Left cardiac atrium (tissue), 4 donors: ENCODE results near the gene ZNF816. TPM values are rescaled to one million over a fixed set of nuclear protein-coding genes. Genes with fewer than 3 reads are reported as not detected.
"Not testable (repeated sequence)": the region's sequence is repeated elsewhere in the genome, so short reads cannot be mapped to it uniquely, and the experiment has no call there.

Experiments
- ATAC-seq, 2 donors: fragments of 200-7000 bp; cut with Tn5 transposase; one replicate each; pipeline ENCODE4 v1.9.1; 2020; ENCODE audit warnings: mild to moderate bottlenecking in 2 of 2, moderate library complexity in 2 of 2
- DNase-seq: peaks from one replicate; pipeline ENCODE4 v3.0.0-alpha.2; 2020
- intact Hi-C, 2 donors: fragments of 100-400 bp; cut with DNase I; formaldehyde crosslinking; loops; one replicate each; pipeline versions ENCODE4 v1.14.1 to v1.15.1; 2022 to 2023
- total RNA-seq, 2 donors: library from RNA; stranded (reverse); fragmentation: NEBNext Ultra II Directional; extraction: Animal tissue kit (Norgen Biotek cat#: 25700); gene quantifications; one replicate each; pipeline ENCODE4 v1.2.1, GENCODE V29; 2021
- donor health status: DM: no; HTN: yes; CAD: no.
- donor health status: DM: no; HTN: yes; CAD: no; lungs with severe emphysema.
- donor health status: DM: yes; HTN: yes; CAD: no.
- donor health status: Dilated cardiomyopathy.

Gene ZNF816
- total RNA-seq, 2 donors from 2014 or later, result 3.8 to 5.1 TPM

GRCh38 chr19:52941941-52942385, 20.7 kb downstream of the ZNF816 start:
- intact Hi-C loops, result loop anchor here in 1 of 2 donors (2.0 to 10.0 kb wide), 2 partner anchors 21 to 87 kb away; partner anchors contain the start of genes ZNF468 and ZNF816

GRCh38 chr19:52941523-52941922, 21.2 kb downstream of the ZNF816 start:
- intact Hi-C loops, result loop anchor here in 1 of 2 donors (10.0 kb wide), 1 partner anchor 87 kb away; the partner anchor contains the start of gene ZNF468
- not testable (repeated sequence) for DNase-seq, ATAC-seq

More at GRCh38 chr19:52941941-52942385, 20.7 kb downstream of the ZNF816 start:
- peak; percentile 46 to 60 for ATAC-seq
- peak; percentile 50 for DNase-seq

GRCh38 chr19:52940905-52941304, 21.8 kb downstream of the ZNF816 start:
- intact Hi-C loops, result loop anchor here in 1 of 2 donors (10.0 kb wide), 1 partner anchor 86 kb away; the partner anchor contains the start of gene ZNF468

GRCh38 chr19:52938761-52939160, 23.9 kb downstream of the ZNF816 start:
- DNase-seq (no peak), ATAC-seq (no peak)
- intact Hi-C loops, result no loop called here

More at GRCh38 chr19:52940905-52941304, 21.8 kb downstream of the ZNF816 start:
- ATAC-seq, DNase-seq: not testable (repeated sequence)

- DNase-seq, result no peak
- no peak for ATAC-seq
- intact Hi-C loops, result no loop called here
These were observed 25.7 kb downstream of the ZNF816 start for GRCh38 chr19:52936954-52937325.

- intact Hi-C loops, result no loop called here
- peak in 1 of 2 donors; percentile 37 for ATAC-seq
These were observed 26.3 kb downstream of the ZNF816 start for GRCh38 chr19:52936151-52936953.

GRCh38 chr19:52935434-52935833, 27.2 kb downstream of the ZNF816 start:
- intact Hi-C loops, result no loop called here
- ATAC-seq, result no peak
- no peak for DNase-seq

More at GRCh38 chr19:52936151-52936953, 26.3 kb downstream of the ZNF816 start:
- no peak for DNase-seq

- not testable (repeated sequence) for DNase-seq, ATAC-seq
These were observed 38.0 kb downstream of the ZNF816 start for GRCh38 chr19:52924641-52925040.

GRCh38 chr19:52923778-52924593, 38.7 kb downstream of the ZNF816 start:
- DNase-seq (peak; percentile 70), ATAC-seq (peak; percentile 31 to 65)
- intact Hi-C loops, result loop anchor here in 1 of 2 donors (2.0 kb wide), 1 partner anchor 39 kb away; the partner anchor contains the start of gene ZNF816

More at GRCh38 chr19:52924641-52925040, 38.0 kb downstream of the ZNF816 start:
- intact Hi-C loops, result loop anchor here in 1 of 2 donors (2.0 kb wide), 1 partner anchor 38 kb away; the partner anchor contains the start of gene ZNF816

- DNase-seq, result peak; percentile 89
- intact Hi-C loops, result no loop called here
- peak; percentile 100 for ATAC-seq
These were observed 39.6 kb downstream of the ZNF816 start, which contains the start of gene ZNF888 for GRCh38 chr19:52922841-52923777. TSS of gene ZNF888 (minus strand) at chr19:52923428. CDS start at chr19:52917873, 5,555 bp downstream.

- no peak for ATAC-seq
- no peak for DNase-seq
These were observed 45.1 kb downstream of the ZNF816 start for GRCh38 chr19:52917531-52917930.

GRCh38 chr19:52910648-52911047, 52.0 kb downstream of the ZNF816 start:
- no peak for DNase-seq
- intact Hi-C loops, result no loop called here
- no peak for ATAC-seq

More at GRCh38 chr19:52917531-52917930, 45.1 kb downstream of the ZNF816 start:
- intact Hi-C loops, result no loop called here

GRCh38 chr19:52904052-52904780, 58.5 kb downstream of the ZNF816 start:
- ATAC-seq, DNase-seq, intact Hi-C loops: not testable (repeated sequence)

- intact Hi-C loops, result no loop called here
- DNase-seq, result no peak
- no peak for ATAC-seq
These were observed 60.8 kb downstream of the ZNF816 start for GRCh38 chr19:52901842-52902241.
